Activated CD8-positive, alpha-beta T cell treated with anti-CD3 and anti-CD28 coated beads, Interleukin-2, amount 10 ng/mL, durations not matched to agents 7 days and 5 days (primary cell): ENCODE data around the gene BTRC. TPM values are rescaled to one million over a fixed set of nuclear protein-coding genes. Genes with fewer than 3 reads are reported as not detected.

ENCODE experiments used
- ATAC-seq: fragments of 150-1000 bp; cut with Tn5 transposase; one replicate; pipeline ENCODE4 v1.10.0; 2021; ENCODE audit warnings: moderate library complexity
- CTCF ChIA-PET: fragments of 350-600 bp; sonication (Branson Sonifier 250); formaldehyde crosslinking; loops from one replicate; lab custom pipeline; 2021; ENCODE audit warnings: antibody characterized with exemption; lab: Charles Lee
- POLR2A ChIA-PET: fragments of 350-600 bp; sonication (Branson Sonifier 250); formaldehyde crosslinking; loops from one replicate; lab custom pipeline; 2021; ENCODE audit warnings: antibody characterized with exemption; lab: Charles Lee
- DNase-seq: peaks from one replicate; pipeline ENCODE4 v3.0.0-alpha.2; 2020
- H3K27ac Mint-ChIP-seq: one replicate; pipeline ENCODE4 v1.8.0; 2021; ENCODE audit warnings: mild to moderate bottlenecking, mixed read lengths
- H3K27me3 Mint-ChIP-seq: one replicate; pipeline ENCODE4 v1.8.0; 2021; ENCODE audit warnings: low read depth, mixed read lengths
- H3K36me3 Mint-ChIP-seq: one replicate; pipeline ENCODE4 v1.8.0; 2021; ENCODE audit warnings: low read depth, mixed read lengths
- H3K4me1 Mint-ChIP-seq: one replicate; pipeline ENCODE4 v1.8.0; 2021; ENCODE audit warnings: low read depth, mixed read lengths
- H3K4me3 Mint-ChIP-seq: one replicate; pipeline ENCODE4 v1.8.0; 2021; ENCODE audit warnings: mild to moderate bottlenecking, mixed read lengths
- H3K9me3 Mint-ChIP-seq: one replicate; pipeline ENCODE4 v1.8.0; 2022; ENCODE audit warnings: mixed read lengths; ENCODE audit not compliant: insufficient read depth
- total RNA-seq, 2 experiments: library from RNA; stranded (reverse); gene quantifications; one replicate each; pipeline ENCODE4 v1.2.3, GENCODE V29; 2021

The BTRC gene
- total RNA-seq, 2 experiments from 2014 or later, result 11.0 to 11.2 TPM

DNA sequence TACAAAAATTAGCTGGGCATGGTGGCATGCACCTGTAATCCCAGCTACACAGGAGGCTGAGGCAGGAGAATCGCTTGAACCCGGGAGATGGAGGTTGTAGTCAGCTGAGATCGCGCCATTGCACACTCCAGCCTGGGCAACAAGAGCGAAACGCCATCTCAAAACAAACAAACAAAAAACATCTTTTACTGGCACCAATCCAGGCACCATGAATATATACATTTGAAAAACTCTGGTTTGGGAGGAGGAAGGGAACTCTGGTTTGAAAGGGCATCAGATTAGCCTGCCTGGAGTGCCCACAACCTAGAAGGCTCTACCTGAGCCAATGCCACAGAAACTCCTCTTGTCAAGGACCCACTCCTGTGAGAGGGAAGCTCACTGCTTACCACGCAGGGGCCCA lies 218.2 kb downstream of the BTRC start:
- H3K4me1 Mint-ChIP-seq, result peaks cover 14% of the 10 kb centered on the region
- ChIA-PET CTCF (interaction anchor here (1.0 to 5.5 kb wide), 6 partner anchors 9 to 358 kb away, joined by 3 to 59 read pairs (median 11); partner anchors contain the start of genes DPCD and POLL), POLR2A (no interaction called here)
- H3K27me3 Mint-ChIP-seq, result peaks cover 32% of the 10 kb centered on the region
- ATAC-seq (no peak), DNase-seq (no peak)
- H3K36me3 Mint-ChIP-seq, result no peaks in the 10 kb centered on the region
- H3K27ac Mint-ChIP-seq, result no peak overlapping the region
- H3K9me3 Mint-ChIP-seq, result no peaks in the 10 kb centered on the region
- no peak overlapping the region for H3K4me3 Mint-ChIP-seq

DNA sequence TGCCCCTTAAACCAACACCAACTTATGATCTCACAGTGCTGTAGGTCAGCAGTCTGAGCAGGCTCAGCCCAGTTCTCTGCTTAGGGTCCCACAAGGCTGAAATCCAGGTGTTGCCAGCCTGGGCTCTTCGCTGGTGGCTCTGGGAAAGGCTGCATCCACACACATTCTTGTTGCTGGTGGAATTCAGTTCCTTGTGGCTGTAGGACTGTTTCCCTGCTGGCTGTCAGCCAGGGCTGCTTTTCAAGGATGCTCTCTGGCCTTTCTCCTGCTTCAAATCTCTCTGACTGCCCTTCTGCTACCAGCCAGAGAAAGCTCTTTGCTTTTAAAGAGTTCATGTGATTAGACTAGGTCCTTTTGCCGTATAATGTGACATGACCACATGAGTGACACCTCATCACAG lies 218.8 kb downstream of the BTRC start:
- no peak overlapping the region for H3K27ac Mint-ChIP-seq
- POLR2A ChIA-PET, result no interaction called here
- H3K4me1 Mint-ChIP-seq, result peaks cover 14% of the 10 kb centered on the region
- H3K27me3 Mint-ChIP-seq, result peaks cover 26% of the 10 kb centered on the region
- ATAC-seq, result no peak
- no peak overlapping the region for H3K4me3 Mint-ChIP-seq
- no peaks in the 10 kb centered on the region for H3K36me3 Mint-ChIP-seq
- CTCF ChIA-PET, result interaction anchor here (1.9 to 5.5 kb wide), 2 partner anchors 15 to 358 kb away, joined by 6 to 59 read pairs; partner anchors contain the start of genes DPCD and POLL
- H3K9me3 Mint-ChIP-seq, result no peaks in the 10 kb centered on the region
- DNase-seq, result no peak

DNA sequence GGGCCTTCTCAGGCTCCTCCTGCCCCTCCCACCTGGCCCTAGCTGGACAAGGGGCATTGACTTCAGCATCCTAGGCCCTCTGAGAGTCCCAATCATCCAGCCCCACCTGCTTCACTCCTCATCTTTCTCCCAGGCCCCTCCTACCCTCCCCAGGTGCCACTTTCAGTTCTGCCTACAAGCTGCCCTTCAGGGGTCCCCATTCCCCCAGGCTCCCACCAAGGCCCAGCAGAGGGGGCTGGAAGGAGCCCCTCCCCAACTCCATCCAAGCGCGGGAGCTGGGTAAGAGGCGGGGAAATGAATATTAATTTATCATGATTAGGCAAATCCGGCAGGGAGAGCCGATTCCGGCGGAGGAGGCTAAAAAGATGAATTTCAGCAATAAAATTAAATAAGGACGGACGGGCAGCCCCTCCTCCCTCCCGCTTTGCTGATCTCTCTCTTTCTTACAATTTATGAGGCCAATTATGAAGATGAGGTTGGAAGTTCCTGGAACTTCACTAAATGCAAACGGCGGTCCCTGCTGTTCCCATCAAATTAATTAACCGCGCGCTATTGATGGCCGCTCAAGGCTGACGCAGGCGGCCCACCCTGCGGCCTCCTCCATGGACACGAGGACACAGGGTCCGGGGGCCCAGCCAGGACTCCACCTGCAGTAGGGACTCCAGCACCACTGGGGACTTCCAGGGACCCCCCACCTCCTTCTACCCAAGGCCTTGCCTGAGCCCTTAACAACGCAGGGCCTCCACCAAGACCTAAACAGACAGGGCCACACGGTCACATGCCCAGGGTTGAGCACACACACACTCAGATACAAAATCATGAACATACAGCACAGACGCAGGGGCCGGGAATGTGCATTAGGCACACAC lies 220.2 kb downstream of the BTRC start:
- H3K36me3 Mint-ChIP-seq, result no peaks in the 10 kb centered on the region
- no peak for DNase-seq
- H3K27ac Mint-ChIP-seq, result no peak overlapping the region
- POLR2A ChIA-PET, result no interaction called here
- H3K4me1 Mint-ChIP-seq, result peaks cover 14% of the 10 kb centered on the region
- no peak overlapping the region for H3K4me3 Mint-ChIP-seq
- no peaks in the 10 kb centered on the region for H3K9me3 Mint-ChIP-seq
- ATAC-seq, result no peak
- CTCF ChIA-PET, result interaction anchor here (1.0 to 1.9 kb wide), 2 partner anchors 14 to 207 kb away, joined by 3 to 6 read pairs; partner anchors contain the start of genes DPCD and POLL
- peaks cover 13% of the 10 kb centered on the region for H3K27me3 Mint-ChIP-seq

DNA sequence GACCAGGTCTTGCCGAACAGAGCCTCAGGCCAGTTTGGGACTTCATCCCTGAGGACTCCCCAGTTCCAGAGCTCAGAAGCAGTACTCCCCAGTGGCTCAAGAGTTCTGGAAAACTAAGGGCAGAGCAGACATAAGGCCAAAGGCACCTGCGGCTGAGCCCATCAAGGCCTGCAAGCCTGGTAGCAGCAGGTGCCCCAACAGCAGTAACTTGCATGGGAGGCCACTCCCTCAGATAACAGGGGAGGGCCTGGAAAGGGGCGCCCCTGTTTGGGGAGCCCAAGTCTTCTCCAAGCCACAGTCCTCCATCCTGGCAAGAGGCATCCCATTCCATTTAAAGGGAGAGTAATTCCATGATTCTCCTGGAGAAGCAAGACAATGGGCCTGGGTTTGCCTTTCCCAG lies 221.1 kb downstream of the BTRC start:
- H3K36me3 Mint-ChIP-seq, result no peaks in the 10 kb centered on the region
- H3K4me1 Mint-ChIP-seq, result peaks cover 7% of the 10 kb centered on the region
- no peak overlapping the region for H3K27ac Mint-ChIP-seq
- H3K27me3 Mint-ChIP-seq, result peaks cover 5% of the 10 kb centered on the region
- DNase-seq (no peak), ATAC-seq (no peak)
- POLR2A ChIA-PET, result interaction anchor here (1.0 kb wide), 1 partner anchor 12 kb away, joined by 4 read pairs; no protein-coding TSS in a partner anchor
- no peak overlapping the region for H3K4me3 Mint-ChIP-seq
- H3K9me3 Mint-ChIP-seq, result no peaks in the 10 kb centered on the region
- CTCF ChIA-PET, result interaction anchor here (0.9 to 1.7 kb wide), 2 partner anchors 240 to 361 kb away, joined by 3 to 6 read pairs; no protein-coding TSS in a partner anchor

DNA sequence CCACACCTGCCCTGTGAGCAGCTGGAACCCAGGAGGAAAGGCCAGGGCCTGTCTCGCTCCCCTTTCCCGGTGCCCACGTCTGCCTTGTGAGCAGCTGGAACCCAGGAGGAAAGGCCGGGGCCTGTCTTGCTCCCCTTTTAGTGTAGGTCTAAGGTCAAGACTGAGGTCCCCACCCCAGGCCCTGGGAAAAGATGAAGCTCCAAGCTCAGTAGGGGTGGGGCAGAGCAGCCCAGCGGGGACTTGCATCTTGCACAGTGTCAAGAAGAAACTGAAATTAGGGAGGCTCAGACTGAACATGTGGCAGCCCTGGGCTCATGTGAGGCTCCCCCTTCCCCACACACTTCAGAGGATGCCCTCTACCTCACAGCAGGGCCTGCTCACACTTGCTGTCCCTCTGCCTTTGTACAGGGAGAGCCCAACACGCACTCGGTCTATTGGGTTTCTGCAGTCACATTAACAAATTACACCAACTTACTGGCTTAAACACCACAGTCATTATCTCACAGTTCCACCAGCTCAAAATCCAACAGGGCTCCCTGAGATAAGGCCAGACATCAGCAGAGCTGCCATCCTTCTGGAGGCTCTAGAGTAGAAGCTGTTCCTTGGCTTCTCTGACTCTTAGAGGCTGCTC lies 221.7 kb downstream of the BTRC start:
- Mint-ChIP-seq H3K36me3 (no peaks in the 10 kb centered on the region), H3K9me3 (no peaks in the 10 kb centered on the region), H3K27ac (no peak overlapping the region), H3K27me3 (peaks cover 4% of the 10 kb centered on the region), H3K4me3 (no peak overlapping the region), H3K4me1 (peaks cover 6% of the 10 kb centered on the region)
- CTCF ChIA-PET, result interaction anchor here (0.9 to 1.7 kb wide), 2 partner anchors 241 to 362 kb away, joined by 3 to 6 read pairs; no protein-coding TSS in a partner anchor
- POLR2A ChIA-PET, result interaction anchor here (1.0 kb wide), 1 partner anchor 11 kb away, joined by 4 read pairs; no protein-coding TSS in a partner anchor
- ATAC-seq, result no peak
- no peak for DNase-seq

DNA sequence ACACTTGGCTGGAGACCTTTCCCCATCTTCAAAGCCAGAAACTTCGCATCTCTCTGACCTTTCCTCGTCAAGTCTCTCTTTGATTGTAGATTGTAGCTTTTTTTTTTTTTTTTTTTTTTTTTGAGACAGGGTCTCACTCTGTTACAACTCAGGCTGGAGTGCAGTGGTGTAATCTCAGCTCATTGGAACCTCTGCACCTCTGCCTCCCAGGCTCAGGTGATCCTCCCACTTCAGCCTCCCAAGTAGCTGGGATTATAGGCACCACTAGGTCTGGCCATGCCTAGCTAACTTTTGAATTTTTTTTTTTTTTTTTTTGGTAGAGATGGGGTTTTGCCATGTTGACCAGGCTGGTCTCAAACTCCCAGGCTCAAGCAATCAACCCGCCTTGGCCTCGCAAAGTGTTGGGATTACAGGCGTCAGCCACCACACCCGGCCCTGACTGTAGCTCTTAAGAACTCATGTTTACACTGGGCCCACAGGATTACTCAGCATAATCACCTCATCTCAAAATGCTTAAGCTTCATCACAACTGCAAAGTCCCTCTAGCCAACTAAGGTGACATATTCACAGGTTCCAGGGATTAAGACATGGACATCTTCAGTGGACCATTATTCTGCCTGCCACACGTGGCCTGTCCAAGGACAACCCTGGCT lies 222.4 kb downstream of the BTRC start:
- no peaks in the 10 kb centered on the region for H3K9me3 Mint-ChIP-seq
- DNase-seq (no peak), ATAC-seq (no peak)
- H3K27ac Mint-ChIP-seq, result no peak overlapping the region
- H3K27me3 Mint-ChIP-seq, result no peaks in the 10 kb centered on the region
- H3K4me3 Mint-ChIP-seq, result no peak overlapping the region
- no peaks in the 10 kb centered on the region for H3K36me3 Mint-ChIP-seq
- H3K4me1 Mint-ChIP-seq, result peaks cover 2% of the 10 kb centered on the region
- ChIA-PET CTCF (interaction anchor here (1.1 to 1.7 kb wide), 2 partner anchors 26 to 362 kb away, joined by 3 to 6 read pairs; no protein-coding TSS in a partner anchor), POLR2A (no interaction called here)

DNA sequence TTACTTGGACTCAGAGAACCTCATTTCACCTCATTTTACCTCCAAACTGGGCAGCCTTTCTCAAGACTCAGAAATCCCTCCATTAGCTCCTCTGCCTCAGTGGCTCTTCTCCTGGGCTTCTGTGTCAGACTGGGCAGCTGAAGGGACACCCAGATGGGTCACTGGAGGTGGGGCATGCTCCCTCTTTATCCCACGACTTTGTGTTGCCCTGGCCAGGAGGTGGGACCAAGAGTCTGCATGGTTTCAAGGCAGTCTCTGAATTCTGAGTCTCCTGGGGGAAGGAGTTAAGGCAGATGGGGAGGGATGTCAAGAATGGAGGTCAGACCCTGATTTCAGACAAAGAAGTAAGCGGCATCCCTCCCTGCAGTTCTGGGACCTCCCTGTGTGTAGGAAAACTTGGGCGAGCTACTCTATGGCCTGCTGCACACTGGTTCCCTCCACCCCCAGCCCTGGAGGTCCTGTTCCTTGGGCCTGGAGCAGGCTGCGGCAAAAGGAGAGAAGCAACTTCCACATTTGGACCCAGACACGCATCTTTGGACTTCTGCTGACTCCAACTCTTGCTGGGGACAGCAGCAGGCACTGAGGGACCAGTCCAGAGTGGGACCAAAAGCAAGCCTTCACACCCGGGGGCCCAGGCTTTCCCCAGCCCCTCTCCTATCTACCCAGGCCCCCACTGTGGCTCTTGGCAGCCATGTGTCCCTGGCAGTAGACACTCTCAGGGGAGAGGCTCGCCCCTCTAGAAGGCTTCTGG lies 223.3 kb downstream of the BTRC start:
- DNase-seq, result no peak

DNA sequence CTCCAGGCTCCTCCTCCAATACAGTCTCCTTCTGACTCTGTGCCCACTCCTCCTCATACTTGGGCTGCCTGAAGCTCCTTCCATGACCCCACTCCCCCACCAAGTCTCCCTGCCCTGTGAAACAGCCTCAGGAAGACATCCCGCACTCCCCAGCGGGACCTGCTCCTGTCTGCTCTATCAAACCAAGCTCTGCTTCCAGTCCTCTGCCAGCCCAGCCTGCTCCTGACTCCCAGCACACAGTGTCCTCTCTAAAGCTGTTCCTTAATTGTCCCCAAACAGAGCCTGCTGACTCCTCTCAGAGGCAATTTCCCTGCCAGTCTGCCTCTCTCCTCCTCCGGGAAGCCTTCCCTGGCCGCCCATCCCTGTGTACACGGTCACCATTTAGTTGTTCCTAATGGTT lies 224.2 kb downstream of the BTRC start:
- ATAC-seq, result no peak
- ChIA-PET POLR2A (no interaction called here), CTCF (interaction anchor here (1.0 to 1.4 kb wide), 2 partner anchors 9 to 24 kb away, joined by 3 to 4 read pairs; no protein-coding TSS in a partner anchor)
- Mint-ChIP-seq H3K27me3 (no peaks in the 10 kb centered on the region), H3K4me1 (peaks cover 3% of the 10 kb centered on the region), H3K27ac (no peak overlapping the region), H3K36me3 (peaks cover 2% of the 10 kb centered on the region), H3K4me3 (no peak overlapping the region), H3K9me3 (no peaks in the 10 kb centered on the region)
- DNase-seq, result no peak

More for the DNA sequence above, 223.3 kb downstream of the BTRC start:
- Mint-ChIP-seq H3K9me3 (no peaks in the 10 kb centered on the region), H3K36me3 (no peaks in the 10 kb centered on the region), H3K27me3 (no peaks in the 10 kb centered on the region), H3K27ac (no peak overlapping the region), H3K4me3 (no peak overlapping the region), H3K4me1 (peaks cover 3% of the 10 kb centered on the region)
- POLR2A ChIA-PET, result no interaction called here
- CTCF ChIA-PET, result interaction anchor here (1.1 to 1.4 kb wide), 2 partner anchors 8 to 25 kb away, joined by 3 to 4 read pairs; no protein-coding TSS in a partner anchor
- ATAC-seq, result no peak

DNA sequence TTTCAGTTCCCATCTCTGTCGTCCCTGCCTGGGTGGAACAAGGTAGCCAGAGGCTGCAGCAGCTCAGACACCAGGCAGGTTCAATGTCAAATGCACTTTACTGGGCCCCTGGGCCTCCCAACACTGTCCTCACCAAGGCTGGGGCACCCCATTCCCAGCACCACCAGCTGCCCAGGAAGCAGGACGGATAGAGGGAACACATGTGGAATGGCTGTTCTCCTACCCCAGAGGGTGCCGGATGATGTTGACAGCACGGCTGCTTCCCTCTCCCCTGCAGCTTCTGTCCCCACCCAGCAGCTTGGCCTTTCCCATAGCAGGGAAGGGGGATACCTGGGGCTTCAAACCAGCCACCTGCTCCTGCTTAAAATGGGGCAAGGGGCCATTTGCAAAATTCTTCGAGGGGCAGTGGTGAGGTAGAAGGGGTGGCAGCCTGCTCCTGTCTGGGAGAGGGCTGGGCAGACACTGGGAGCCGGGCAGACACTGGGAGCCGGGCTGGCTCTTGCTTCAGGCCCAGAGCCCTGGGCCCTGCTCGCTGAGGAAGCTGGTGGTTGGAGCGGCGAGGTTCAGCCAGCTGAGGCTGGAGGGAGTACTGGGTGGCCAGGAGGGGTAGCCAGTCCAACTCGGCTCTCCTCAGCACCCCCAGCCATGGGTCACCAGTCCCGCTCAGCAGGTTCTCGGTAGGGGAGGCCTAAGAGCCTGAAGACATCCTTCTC lies 225.0 kb downstream of the BTRC start:
- DNase-seq (no peak), ATAC-seq (no peak)
- ChIA-PET CTCF (interaction anchor here (1.0 to 1.4 kb wide), 2 partner anchors 9 to 24 kb away, joined by 3 to 4 read pairs; no protein-coding TSS in a partner anchor), POLR2A (no interaction called here)
- Mint-ChIP-seq H3K9me3 (no peaks in the 10 kb centered on the region), H3K27ac (no peak overlapping the region), H3K36me3 (peaks cover 5% of the 10 kb centered on the region), H3K27me3 (no peaks in the 10 kb centered on the region), H3K4me1 (peaks cover 3% of the 10 kb centered on the region), H3K4me3 (no peak overlapping the region)

DNA sequence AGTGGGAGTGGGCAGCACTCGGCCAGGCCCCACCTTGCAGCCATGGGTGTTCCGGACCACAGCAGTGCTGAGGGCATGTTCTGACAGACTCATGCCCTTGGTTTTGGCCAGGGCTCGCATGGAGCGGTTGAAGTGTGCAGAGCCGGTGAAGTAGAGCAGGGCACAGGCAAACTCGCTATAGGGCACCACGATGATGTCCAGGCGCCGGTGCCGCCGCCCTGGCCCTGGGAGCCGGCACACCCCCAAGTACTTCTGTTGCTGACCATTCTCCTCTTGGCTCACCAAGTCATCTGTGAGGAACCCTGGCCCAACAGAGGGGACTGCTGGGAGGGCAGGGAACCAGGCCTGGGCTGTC lies 225.5 kb downstream of the BTRC start:
- no peak overlapping the region for H3K4me3 Mint-ChIP-seq
- peaks cover 8% of the 10 kb centered on the region for H3K36me3 Mint-ChIP-seq
- no peak overlapping the region for H3K27ac Mint-ChIP-seq
- DNase-seq (no peak), ATAC-seq (no peak)
- POLR2A ChIA-PET, result no interaction called here
- peaks cover 3% of the 10 kb centered on the region for H3K4me1 Mint-ChIP-seq
- H3K27me3 Mint-ChIP-seq, result no peaks in the 10 kb centered on the region
- H3K9me3 Mint-ChIP-seq, result no peaks in the 10 kb centered on the region
- CTCF ChIA-PET, result no interaction called here
